G401 (cell line): ENCODE results near the gene TAL2. TPM values are rescaled to one million over a fixed set of nuclear protein-coding genes. Genes with fewer than 3 reads are reported as not detected.

Experiments used
- DNase-seq: peaks from one replicate; pipeline ENCODE4 v3.0.0-alpha.2; 2015; ENCODE audit warnings: low spot score
- in situ Hi-C: cut with HindIII; loops from 2 replicates; pipeline ENCODE4 v1.10.0; 2016; ENCODE audit warnings: low sequenced_read_pairs, mixed read lengths
- total RNA-seq: library from RNA; depleted of rRNA; stranded (reverse); fragments of >200 nt; shearing (Covaris generic); gene quantifications from 2 replicates; pipeline ENCODE4 v1.2.3, GENCODE V29; 2014

The TAL2 gene
- total RNA-seq, 1 experiment from 2014 or later: not detected

DNA sequence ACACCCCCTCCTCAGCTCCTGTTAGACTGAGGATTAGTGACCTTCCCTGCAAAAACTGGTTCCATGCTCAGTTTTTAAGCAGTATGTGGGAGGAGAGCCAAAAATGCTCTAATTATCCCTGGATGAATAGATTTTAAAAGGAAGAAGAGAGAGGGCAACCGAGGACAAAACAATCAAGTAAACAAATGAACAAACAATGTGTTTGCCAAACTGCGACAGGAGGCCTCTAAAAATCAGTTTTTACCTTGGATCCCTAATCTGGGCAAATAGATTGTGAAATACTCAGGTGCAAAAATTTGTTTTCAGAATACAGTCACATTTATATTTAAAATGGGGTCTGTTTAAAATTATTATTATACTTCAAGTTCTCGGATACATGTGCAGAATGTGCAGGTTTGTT, 8.5 kb downstream of the TAL2 start:
- in situ Hi-C loops: no loop called here

DNA sequence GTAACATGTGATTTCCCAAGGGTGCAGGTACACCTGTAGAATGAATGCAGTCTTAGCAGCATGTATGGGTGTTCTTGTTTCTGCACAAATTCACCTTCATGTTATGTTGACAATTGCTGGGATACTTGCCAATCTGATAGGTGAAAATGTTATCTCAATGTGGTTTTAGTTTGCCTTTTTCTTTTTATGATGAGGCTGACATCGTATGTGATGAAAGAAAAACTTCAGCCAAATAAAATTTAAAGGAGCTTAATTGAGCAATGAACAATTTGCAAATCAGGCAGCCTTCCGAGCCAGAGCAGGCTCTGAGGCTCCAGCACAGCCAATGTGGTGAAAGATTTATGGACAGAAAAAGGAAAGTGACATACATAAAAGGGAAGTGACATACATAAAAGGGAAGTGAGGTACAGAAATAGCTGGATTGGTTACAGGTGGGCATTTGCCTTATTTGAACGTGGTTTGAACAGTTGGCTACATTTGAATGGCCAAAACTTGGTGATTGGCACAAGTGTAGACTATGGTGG, 10.5 kb downstream of the TAL2 start:
- DNase-seq: no peak

More for the DNA sequence above, 8.5 kb downstream of the TAL2 start:
- no peak for DNase-seq

DNA sequence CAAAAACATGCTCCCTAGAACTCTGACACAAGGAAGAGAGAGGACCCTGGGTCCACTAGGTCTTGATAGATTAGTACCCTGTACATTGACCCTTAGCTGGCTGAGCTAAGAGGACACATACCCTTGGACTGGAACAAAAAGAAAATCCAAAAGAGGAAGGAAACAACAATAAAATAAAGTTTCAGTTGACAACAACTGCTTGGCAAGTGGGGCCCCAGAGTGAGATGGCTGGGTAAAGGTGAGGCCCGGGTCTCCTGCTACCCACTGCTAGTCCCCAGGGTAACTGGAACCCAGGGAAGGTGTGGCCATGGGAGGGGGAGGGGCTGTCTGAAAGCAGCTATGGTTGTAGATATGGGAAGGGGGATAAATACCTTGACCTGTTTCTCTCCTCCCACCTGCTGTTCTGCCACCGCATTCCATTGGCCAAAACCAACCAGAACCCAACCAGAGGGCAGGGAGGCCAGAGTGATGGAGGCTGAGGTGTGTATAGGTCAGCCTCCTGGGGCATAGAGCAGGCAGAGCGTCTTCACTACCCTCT, 11.7 kb downstream of the TAL2 start:
- no peak for DNase-seq
- in situ Hi-C loops: no loop called here

More for the DNA sequence above, 10.5 kb downstream of the TAL2 start:
- in situ Hi-C loops: no loop called here

DNA sequence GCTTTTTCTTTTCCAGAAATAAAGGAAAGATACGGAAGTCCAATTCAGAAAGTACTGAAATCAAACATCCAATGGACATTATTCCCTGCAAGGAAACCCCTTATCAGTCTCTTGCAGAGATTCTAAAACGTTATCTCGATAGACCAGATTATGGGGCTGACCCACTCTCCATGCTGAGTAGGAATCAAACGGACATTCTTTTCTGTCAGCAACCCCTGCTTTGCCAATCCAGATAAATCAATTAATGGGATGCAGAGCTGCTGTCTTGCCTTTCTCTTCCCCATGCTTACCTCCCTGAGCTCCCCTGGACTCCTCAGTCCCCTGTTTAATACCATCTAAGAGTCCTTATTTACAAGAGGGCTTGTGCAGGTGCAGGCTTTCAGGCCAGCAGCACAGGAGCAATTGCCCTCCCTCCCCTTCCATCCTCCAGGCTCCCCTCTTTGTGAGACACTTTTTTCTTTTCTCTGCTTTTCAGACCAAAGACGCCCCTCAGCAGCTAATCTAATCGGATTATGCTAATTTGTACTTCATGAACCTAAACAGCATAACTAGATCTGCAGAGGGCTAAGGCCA, 14.2 kb downstream of the TAL2 start:
- in situ Hi-C loops: no loop called here
- no peak for DNase-seq

DNA sequence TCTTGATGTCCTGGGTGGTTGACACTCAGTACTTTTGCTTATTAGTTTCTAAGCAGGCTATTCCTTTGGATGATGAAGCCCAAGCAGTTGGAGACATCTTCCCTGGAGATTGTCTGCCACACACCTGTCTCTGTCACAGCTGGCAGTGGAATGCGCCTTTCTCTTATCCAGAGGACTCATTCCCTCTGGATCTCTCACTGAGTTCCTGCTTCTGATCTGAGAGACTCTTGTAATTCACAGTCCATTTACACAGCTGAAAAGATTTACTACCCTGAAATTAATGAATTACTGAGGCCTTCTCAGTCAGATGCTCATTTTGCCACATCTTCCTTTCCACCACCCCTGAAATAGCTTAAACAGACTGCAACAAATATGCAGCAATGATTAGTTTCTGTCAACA, 15.9 kb downstream of the TAL2 start:
- in situ Hi-C loops: no loop called here

DNA sequence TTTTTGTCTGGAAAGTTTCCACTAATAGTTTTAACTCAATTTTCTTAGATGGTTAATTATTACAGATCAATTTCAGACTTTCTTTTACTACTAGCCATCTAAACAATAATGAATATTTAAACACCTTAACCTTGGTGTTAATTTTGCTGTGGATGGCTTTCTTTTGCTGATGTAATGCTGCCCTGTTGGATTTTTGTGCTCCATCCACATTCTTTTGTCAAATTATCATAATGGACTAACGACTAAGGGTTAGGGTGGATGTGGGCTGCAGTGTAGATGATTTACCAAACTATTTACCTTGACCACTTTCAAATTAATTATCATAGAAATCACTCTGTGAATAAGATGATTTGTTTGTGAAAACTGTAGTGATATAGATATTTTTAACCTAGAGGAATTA, 16.5 kb downstream of the TAL2 start:
- DNase-seq: no peak
- in situ Hi-C loops: no loop called here

More for the DNA sequence above, 15.9 kb downstream of the TAL2 start:
- no peak for DNase-seq

DNA sequence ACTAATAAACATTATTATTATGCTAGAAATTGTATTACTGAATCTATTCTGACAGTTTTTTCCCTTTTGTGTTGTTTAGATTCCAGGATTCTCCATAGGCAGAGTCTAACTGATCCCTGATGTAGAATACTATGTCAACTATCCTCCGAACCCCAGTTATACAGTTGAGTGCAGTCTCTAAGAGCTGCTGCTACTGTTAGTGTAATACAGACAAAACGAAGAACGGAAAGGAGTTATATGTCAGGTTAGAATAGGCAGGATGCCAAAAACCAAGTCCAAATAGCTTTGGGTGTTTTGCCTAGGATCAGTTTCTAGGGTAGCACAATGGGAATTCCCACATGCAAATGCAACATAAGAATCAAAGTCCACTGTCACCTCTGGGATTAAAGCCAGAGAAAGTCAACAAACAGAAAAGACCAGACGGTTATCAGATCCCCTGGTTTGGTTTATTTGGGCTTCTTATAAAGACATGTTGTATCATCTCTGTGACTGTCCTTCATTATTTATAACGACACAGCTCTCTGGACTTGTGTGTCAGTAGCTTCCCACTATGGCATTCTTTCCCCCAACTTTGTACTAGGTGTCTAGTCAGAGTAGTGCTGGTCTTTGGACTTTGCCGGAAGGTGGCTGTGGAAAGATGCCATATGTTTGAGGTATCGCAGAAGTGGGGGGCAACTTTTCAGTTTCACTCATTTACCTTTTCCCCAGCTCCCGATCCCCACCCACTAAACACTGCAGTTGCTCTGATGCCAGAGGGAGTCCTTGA, 17.2 kb downstream of the TAL2 start:
- in situ Hi-C loops: no loop called here
- DNase-seq: no peak

DNA sequence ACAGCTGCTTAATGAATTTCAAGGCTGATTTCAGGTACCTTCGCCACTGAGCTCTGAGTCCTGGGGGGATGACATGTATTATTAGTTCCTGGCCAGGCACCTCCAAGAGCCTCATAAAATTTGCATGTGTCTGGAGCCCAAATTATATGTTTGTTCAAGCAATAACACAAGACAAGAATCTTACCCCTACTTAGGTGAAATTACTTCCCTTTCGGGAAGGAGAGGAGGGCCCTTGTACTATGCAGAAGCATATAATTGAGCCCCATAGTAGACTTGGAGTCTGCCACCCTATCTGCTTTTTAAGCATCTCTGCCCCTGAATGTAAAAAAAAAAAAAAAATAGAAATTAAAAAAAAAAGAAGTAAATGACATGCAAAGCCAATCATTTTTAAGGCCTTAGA, 19.1 kb downstream of the TAL2 start:
- no peak for DNase-seq
- in situ Hi-C loops: no loop called here

DNA sequence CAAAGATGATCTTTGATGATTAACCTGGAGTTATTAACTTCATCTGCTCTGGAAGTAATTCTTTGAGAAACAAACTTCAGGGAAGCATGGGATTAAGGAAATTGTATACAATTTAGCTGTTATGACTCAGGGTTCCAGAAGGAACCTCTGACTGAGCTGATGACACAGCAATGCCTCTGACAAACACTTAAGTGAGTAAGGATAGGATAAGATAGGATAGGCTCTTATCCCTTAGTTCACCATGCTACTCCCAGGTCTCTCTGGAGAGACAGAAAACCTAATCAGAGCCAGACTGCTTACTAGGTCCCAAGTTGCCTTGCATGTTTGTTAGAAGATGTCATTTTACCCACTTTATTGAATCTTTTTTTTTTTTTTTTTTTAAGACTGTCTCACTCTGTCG, 19.5 kb downstream of the TAL2 start:
- in situ Hi-C loops: no loop called here
- DNase-seq: no peak

DNA sequence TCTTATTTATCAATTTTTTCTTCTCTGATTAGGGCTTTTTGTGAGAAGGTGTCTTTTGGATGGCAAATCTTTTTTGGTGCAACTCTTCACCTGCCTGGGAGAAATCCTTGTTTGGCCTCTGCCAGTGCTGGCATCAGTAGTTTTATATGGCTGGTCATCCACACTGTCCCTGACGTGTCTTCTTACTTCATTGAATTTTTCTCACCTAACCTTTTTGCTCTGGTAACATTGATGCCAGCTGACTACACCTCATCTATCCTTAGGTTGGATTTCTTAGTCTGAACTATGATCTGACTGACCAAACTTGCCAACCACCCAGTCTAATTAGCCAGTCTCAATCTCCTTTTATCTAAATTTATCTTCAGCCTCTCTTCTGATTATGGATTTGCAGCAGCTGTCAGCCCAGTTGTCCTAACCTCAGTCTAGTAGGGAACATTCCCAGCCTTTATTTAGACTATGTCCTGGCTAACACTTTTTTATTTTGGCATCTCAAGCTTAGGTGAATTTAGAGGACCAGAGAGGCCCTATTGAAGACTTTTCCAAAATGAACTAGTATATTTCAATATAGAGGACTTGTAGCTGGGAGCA, 21.5 kb downstream of the TAL2 start:
- no peak for DNase-seq
- in situ Hi-C loops: no loop called here

DNA sequence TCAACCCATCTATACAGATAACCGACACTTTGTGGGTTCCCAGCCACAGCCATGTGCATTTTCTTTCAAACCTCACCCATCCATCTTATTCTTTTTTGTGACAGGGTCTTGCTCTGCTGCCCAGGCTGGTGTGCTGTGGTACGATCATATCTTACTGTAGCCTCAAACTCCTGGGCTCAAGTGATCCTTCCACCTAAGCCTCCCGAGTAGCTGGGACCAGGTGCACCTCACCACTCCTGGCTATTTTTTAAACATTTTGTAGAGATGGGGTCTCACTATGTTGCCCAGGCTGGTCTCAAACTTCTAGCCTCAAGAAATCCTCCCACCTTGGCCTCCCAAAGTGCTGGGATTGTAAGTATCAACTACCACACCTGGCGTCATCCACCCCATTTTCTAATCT, 24.7 kb downstream of the TAL2 start:
- in situ Hi-C loops: no loop called here

DNA sequence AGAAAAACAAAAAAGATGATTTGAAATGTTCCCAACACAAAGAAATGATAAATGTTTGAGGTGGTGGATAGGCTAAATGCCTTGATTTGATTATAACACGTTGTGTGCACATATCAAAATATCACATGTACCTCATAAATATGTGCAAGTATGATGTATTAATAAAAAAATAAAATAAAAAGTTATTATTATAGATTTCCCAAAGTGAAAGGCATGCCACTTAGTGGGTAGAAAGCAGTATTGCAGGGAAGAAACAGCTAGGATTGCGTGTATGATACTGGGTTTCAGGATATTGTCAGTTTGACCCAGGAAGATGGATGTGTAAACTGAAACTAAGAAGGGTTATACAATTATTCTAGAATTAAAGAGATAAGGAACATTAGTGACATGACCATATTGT, 28.5 kb downstream of the TAL2 start:
- no peak for DNase-seq
- in situ Hi-C loops: no loop called here

More for the DNA sequence above, 24.7 kb downstream of the TAL2 start:
- DNase-seq: no peak

DNA sequence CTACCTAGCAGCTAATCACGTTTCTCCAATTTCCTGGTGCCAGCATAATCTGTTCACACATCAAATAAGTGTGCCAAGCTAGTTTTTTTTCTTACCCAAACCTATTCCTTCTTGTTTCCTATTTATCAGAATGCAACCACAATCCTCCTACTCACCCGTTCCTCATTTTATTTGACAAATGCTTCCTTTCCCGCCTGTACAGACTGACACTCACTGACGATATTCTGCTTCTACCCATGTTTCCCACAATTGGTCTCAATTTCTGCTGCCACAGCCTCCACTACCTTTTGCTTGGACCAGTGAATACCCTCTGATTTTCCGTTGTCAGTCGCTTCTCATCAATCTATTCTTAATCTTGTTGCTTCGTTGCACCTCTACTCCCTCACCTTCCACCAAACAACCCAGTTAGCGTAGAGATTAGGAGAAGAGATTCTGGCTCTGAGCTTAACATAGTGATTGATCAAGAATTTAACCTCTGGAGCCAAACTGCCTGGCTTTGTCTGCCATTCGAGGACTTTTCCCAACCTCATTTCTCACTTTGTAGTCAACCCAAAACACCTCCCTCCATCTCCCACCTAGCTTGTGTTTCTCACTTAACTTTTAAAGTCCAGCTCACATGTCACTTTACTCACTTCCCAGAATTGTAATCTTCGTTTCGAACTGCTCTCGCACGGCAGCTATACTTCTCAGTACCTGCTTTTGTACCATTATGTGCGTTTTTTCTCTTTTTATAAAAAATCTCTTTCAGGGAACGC, 31.4 kb downstream of the TAL2 start:
- in situ Hi-C loops: no loop called here
- DNase-seq: peak; percentile 35

DNA sequence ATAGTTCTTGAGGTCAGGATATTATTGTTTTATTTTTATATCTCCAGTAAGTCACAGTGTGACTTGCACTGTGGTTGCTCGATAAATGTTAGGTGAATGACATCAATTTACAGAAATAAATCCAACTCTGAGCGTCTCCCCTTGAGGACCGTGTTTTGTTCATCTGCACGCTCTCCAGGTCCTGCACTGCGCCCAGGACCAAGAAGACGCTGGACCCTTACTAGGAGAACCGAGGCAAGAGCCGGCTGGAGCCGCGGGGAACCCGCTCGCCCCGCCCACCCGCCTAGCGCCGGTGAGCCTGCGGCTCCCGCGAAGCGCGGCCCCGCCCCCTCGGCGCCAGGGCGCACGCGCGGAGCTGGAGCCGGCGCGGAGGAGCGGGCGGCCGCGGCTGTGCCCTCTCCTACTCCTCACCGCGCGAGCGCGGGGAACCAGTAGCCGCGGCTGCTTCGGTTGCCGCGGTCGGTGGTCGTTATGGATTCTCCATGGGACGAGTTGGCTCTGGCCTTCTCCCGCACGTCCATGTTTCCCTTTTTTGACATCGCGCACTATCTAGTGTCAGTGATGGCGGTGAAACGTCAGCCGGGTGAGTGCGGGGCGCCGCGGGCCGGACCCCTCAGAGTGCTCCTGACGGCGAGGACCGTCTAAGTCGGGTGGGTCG, 32.1 kb downstream of the TAL2 start, which contains the start of gene TMEM38B:
Gene TMEM38B (plus strand): TSS at position 352 of the 658 bp plus-strand sequence. CDS start 120 bp downstream, at position 472.
- in situ Hi-C loops: no loop called here
- DNase-seq: peak; percentile 76

DNA sequence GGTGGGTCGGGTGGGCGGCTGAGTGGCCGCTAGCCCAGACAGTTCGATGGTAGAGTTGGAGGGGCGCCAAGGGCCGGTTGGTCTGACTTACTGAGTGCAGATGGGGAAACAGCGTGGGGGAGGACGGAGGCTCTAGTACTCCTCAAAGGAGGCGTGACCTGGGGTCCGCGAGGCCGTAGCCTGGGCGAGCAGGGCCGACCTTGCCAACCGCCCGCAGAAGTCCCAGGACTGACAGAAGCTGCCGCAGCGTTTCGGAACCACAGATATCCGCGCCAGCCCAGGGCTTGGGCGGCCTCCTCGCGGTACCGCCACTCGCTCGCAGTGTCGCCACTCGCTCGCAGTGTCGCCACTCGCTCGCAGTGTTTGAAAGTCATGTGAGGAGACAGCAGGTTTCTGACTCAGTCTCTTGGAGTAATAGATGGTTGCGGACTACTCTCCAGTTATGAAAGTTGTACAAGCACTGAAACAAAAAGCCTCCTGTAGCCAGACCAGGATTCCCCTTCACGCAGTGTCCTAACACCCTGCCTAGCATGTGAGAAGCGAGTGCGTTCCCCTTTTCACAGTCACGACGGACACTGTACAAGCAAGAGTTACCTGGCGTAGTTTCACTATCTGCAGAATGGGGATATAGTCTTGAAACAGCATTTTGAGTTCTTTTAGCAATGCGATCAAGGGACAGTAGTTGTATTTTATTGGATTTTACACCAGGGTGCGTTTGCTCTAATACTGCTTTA, 32.8 kb downstream of the TAL2 start:
- peak; percentile 69 for DNase-seq
- in situ Hi-C loops: no loop called here

DNA sequence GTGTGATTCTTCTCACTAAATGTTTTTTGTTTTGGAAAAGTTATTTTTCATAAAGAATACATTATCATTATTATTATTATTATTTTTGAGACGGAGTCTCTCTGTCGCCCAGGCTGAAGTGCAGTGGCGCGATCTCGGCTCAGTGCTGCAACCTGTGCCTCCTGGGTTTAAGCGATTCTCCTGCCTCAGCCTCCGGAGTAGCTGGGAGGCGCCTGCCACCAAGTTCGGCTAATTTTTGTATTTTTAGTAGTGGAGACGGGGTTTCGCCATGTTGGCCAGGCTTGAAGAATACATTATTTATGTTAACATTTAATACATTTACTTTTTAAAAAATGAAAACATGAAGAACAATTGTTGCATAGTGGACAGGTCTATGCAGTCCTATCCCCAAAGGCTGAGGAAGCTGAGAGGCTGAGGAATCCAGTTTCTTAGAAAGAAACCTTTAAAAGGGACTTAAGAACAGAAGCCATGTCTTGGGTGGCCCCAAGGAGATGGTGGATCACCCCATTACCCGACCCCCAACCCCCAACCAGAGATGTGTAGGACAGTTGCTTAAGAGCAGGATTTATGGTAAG, 34.0 kb downstream of the TAL2 start:
- in situ Hi-C loops: no loop called here
- DNase-seq: no peak

DNA sequence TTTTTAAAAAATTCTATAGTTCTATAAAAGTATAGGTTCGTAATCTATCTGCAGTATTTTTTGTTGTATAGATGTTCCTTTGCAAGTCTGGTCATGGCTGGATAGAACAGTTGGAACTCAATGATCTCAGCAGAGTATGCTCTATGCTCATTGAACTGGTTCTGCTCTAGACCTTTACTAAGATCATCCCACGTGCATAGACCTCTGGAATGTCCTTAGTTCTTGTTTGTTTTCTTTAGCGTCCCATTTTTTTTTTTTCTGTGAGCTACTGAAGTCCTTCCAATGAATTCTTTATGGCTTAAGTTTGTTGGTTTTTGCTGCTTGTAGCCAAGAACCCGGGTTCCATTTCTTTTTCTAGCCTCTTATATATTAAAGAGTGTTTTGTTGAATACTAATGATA, 35.6 kb downstream of the TAL2 start:
- in situ Hi-C loops: no loop called here
- DNase-seq: no peak

DNA sequence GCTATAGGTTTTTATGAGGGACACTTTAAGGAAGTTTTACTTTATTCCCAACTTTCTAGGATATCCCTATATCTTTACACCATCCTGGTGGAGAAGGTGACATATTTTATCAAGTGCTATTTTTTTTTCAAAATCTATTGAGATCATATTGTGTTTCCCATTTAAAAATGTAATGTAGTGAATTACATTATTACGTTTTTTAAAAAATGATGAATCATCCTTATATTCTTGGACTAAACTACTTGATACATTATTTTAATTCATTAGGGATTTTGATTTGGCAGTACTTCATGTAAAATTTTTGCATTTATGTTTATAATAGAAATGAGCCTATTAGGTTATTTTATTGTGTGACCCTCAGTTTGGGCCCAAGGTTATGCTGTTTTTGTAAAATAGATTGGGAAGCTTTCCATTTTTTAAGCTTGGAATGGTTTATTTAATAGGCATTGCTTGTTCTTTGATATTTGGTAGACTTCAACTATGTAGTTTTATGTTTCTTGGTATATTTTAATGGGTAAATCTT, 36.2 kb downstream of the TAL2 start:
- in situ Hi-C loops: no loop called here
- no peak for DNase-seq
